IMR-90 (cell line): ENCODE measurements around the gene PRKCA. TPM values are rescaled to one million over a fixed set of nuclear protein-coding genes. Genes with fewer than 3 reads are reported as not detected.

Experiments used
- ATAC-seq: fragments of 200-7000 bp; cut with Tn5 transposase; 2 replicates; pipeline ENCODE4 v1.9.1; 2020; ENCODE audit warnings: low read depth, mild to moderate bottlenecking, moderate library complexity
- BruUV-seq: library from RNA; stranded (reverse); fragments of 400-500 nt; replicated peaks from 2 replicates; lab custom pipeline; 2021; lab: Mats Ljungman, UMichigan
- CTCF ChIA-PET: fragments of 300-600 bp; formaldehyde crosslinking; extraction: SDS; loops from one replicate; lab custom pipeline; 2021; ENCODE audit warnings: antibody characterized with exemption; lab: Yijun Ruan, JAX
- POLR2A ChIA-PET: fragments of 300-600 bp; sonication (Branson Sonifier 250); formaldehyde crosslinking; loops from one replicate; lab custom pipeline; 2022; ENCODE audit warnings: antibody characterized with exemption; ENCODE audit not compliant: unreplicated experiment; lab: Charles Lee
- DNase-seq: peaks from one replicate; pipeline ENCODE4 v3.0.0; 2013
- H2AFZ ChIP-seq: replicated peaks from 2 replicates; pipeline ENCODE3; 2013; ENCODE audit warnings: low read length, mild to moderate bottlenecking; ENCODE audit not compliant: poor library complexity
- H2AK5ac ChIP-seq: 2 replicates; pipeline ENCODE4 v1.6.1; 2013; ENCODE audit warnings: low read depth, low read length, inconsistent platforms
- H2AK9ac ChIP-seq: replicated peaks from 2 replicates; pipeline ENCODE3; 2013; ENCODE audit warnings: mild to moderate bottlenecking, low read depth, low read length, moderate library complexity; ENCODE audit not compliant: poor library complexity
- H2BK120ac ChIP-seq: 2 replicates; pipeline ENCODE4 v1.6.1; 2013; ENCODE audit warnings: low read depth, low read length, inconsistent platforms
- H2BK15ac ChIP-seq: 3 replicates; pipeline ENCODE4 v1.6.1; 2013; ENCODE audit warnings: low read depth, low read length, inconsistent platforms
- H2BK20ac ChIP-seq: 2 replicates; pipeline ENCODE4 v1.6.1; 2013; ENCODE audit warnings: low read depth, mild to moderate bottlenecking, inconsistent platforms, low read length, moderate library complexity
- H2BK5ac ChIP-seq: 2 replicates; pipeline ENCODE4 v1.6.1; 2013; ENCODE audit warnings: mild to moderate bottlenecking, low read depth, low read length, inconsistent platforms; ENCODE audit not compliant: poor library complexity, severe bottlenecking
- H3K14ac ChIP-seq: replicated peaks from 2 replicates; pipeline ENCODE4 v1.6.1; 2013; ENCODE audit warnings: low read depth, low read length, inconsistent platforms
- H3K18ac ChIP-seq: 2 replicates; pipeline ENCODE4 v1.6.1; 2013; ENCODE audit warnings: low read depth, low read length, control low read depth
- H3K23ac ChIP-seq: 2 replicates; pipeline ENCODE4 v1.6.1; 2013; ENCODE audit warnings: low read depth, low read length, inconsistent platforms
- H3K27ac ChIP-seq: 2 replicates; pipeline ENCODE4 v1.5.1; 2013; ENCODE audit warnings: mild to moderate bottlenecking, control low read depth, low read length; ENCODE audit not compliant: insufficient read depth
- H3K27me3 ChIP-seq: 2 replicates; pipeline ENCODE4 v1.6.1; 2013; ENCODE audit warnings: low read length; ENCODE audit not compliant: control insufficient read depth, insufficient read depth
- H3K36me3 ChIP-seq: 2 replicates; pipeline ENCODE4 v1.6.1; 2013; ENCODE audit warnings: low read length, mixed read lengths; ENCODE audit not compliant: control insufficient read depth, insufficient read depth
- H3K4ac ChIP-seq: 2 replicates; pipeline ENCODE4 v1.6.1; 2013; ENCODE audit warnings: low read depth, low read length, inconsistent platforms
- H3K4me1 ChIP-seq: 2 replicates; pipeline ENCODE4 v1.6.1; 2013; ENCODE audit warnings: low read length, mixed read lengths; ENCODE audit not compliant: control insufficient read depth, insufficient read depth
- H3K4me2 ChIP-seq: 2 replicates; pipeline ENCODE4 v1.6.1; 2013; ENCODE audit warnings: low read depth, mild to moderate bottlenecking, control low read depth, low read length, moderate library complexity
- H3K4me3 ChIP-seq: 2 replicates; pipeline ENCODE4 v1.5.1; 2013; ENCODE audit warnings: low read depth, mild to moderate bottlenecking, control low read depth, low read length, moderate library complexity; ENCODE audit not compliant: insufficient read depth
- H3K56ac ChIP-seq: 2 replicates; pipeline ENCODE4 v1.6.1; 2013; ENCODE audit warnings: low read length, inconsistent platforms; ENCODE audit not compliant: insufficient read depth; ENCODE audit errors: extremely low read depth
- H3K79me1 ChIP-seq, 2 experiments: 2 replicates each; pipeline ENCODE4 v1.6.1; 2013; ENCODE audit warnings: low read length in 2 of 2, inconsistent platforms in 1 of 2, low read depth in 1 of 2
- H3K9ac ChIP-seq: 2 replicates; pipeline ENCODE4 v1.6.1; 2013; ENCODE audit warnings: low read depth, low read length, control low read depth
- H3K9me1 ChIP-seq: 2 replicates; pipeline ENCODE4 v1.6.1; 2013; ENCODE audit warnings: low read length, inconsistent platforms; ENCODE audit not compliant: insufficient read depth
- H3K9me3 ChIP-seq: 2 replicates; pipeline ENCODE4 v1.6.1; 2013; ENCODE audit warnings: low read length; ENCODE audit not compliant: control insufficient read depth, insufficient read depth
- H4K20me1 ChIP-seq: 2 replicates; pipeline ENCODE4 v1.6.1; 2013; ENCODE audit warnings: low read length, inconsistent platforms; ENCODE audit not compliant: insufficient read depth
- H4K5ac ChIP-seq: 2 replicates; pipeline ENCODE4 v1.6.1; 2013; ENCODE audit warnings: mild to moderate bottlenecking, low read depth, low read length, control low read depth
- H4K8ac ChIP-seq, 2 experiments: 2 replicates each; pipeline ENCODE4 v1.6.1; 2013; ENCODE audit warnings: low read depth in 2 of 2, low read length in 2 of 2, control low read depth in 1 of 2, inconsistent platforms in 1 of 2
- H4K91ac ChIP-seq: 2 replicates; pipeline ENCODE4 v1.6.1; 2013; ENCODE audit warnings: low read depth, low read length, inconsistent platforms; ENCODE audit not compliant: insufficient read depth
- CEBPB ChIP-seq: IDR thresholded peaks from 2 replicates; pipeline ENCODE4 v1.6.1; 2012; ENCODE audit warnings: low read depth, low read length, improper control_type of control experiment
- MAFK ChIP-seq: IDR thresholded peaks from 2 replicates; pipeline ENCODE4 v1.6.1; 2012; ENCODE audit warnings: low read depth, low read length, improper control_type of control experiment
- WGBS, 2 experiments: methylation state at CpG; one replicate each; pipeline versions ENCODE4 v1.1.5 to v1.1.7; 2013; ENCODE audit warnings: missing lambda C conversion rate in 2 of 2; ENCODE audit not compliant: insufficient read length in 1 of 2; ENCODE audit errors: extremely low coverage in 2 of 2; 5-methylcytosine and 5-hydroxymethylcytosine counted together
- dilution Hi-C: fragments of 300-500 bp; cut with HindIII; formaldehyde crosslinking; loops from one replicate; pipeline ENCODE4 v1.14.3; 2018; ENCODE audit warnings: low sequenced_read_pairs; ENCODE audit not compliant: unreplicated experiment
- in situ Hi-C: fragments of 300-500 bp; cut with MboI; formaldehyde crosslinking; loops from 3 replicates; pipeline ENCODE4 v1.14.3; 2019; ENCODE audit warnings: low sequenced_read_pairs, inconsistent platforms, mixed read lengths
- intact Hi-C: fragments of 100-400 bp; cut with micrococcal nuclease; formaldehyde crosslinking; loops from 2 replicates; pipeline ENCODE4 v1.10.0; 2022
- polyA plus RNA-seq, 3 experiments: library from polyadenylated mRNA; depleted of rRNA; stranded (reverse); fragments of >200 nt; gene quantifications; 2 replicates each; pipeline ENCODE4 v1.2.3, GENCODE V29; 2012; ENCODE audit warnings: low replicate concordance in 1 of 3
- total RNA-seq: library from RNA; depleted of rRNA; stranded (reverse); fragments of >200 nt; gene quantifications from 2 replicates; pipeline ENCODE4 v1.2.3, GENCODE V29; 2012
- TF ChIP-seq, protein P1 (sequence below): fragments of 150-350 bp; IDR thresholded peaks from 2 replicates; pipeline ENCODE4 v1.6.1; 2017; ENCODE audit warnings: mild to moderate bottlenecking, antibody characterized with exemption, low read length, low read depth

The PRKCA gene
- total and polyA plus RNA-seq, 2 of the 4 experiments (the other 2 are of a cell fraction) = 31.0 to 46.0 TPM

GRCh38 chr17:66276328-66276937 lies 26.0 kb upstream of the PRKCA start:
- H3K4ac ChIP-seq = peak overlapping the region; percentile 73
- H3K79me1 ChIP-seq = peaks cover 0 to 12% of the 10 kb centered on the region in 2 experiments; a peak in 1 of 4 replicates
- H3K36me3 ChIP-seq = no peaks in the 10 kb centered on the region
- H3K9ac ChIP-seq = no peak overlapping the region
- H3K4me1 ChIP-seq = peaks cover 19% of the 10 kb centered on the region
- peaks cover 22% of the 10 kb centered on the region for H3K9me1 ChIP-seq
- peak overlapping the region; percentile 7; the same call in 2 of the 3 replicates for H2BK15ac ChIP-seq
- H4K91ac ChIP-seq = peak overlapping the region; percentile 66
- H2AFZ ChIP-seq = no peak overlapping the region
- peak overlapping the region; percentile 65 for H2BK5ac ChIP-seq
- dilution Hi-C loops (no loop called here), in situ Hi-C loops (no loop called here), intact Hi-C loops (no loop called here)
- peak; percentile 52 for ATAC-seq
- WGBS, 2 experiments = no CpG with 5 or more reads among the region's 3 CpGs
- no peaks in the 10 kb centered on the region for H3K27me3 ChIP-seq
- no peak overlapping the region for H3K4me2 ChIP-seq
- H4K8ac ChIP-seq = peak overlapping the region; percentile 11 to 68; a peak in 3 of 4 replicates
- H3K4me3 ChIP-seq = no peak overlapping the region
- peak overlapping the region; percentile 33; the same call in 1 of the 2 replicates for H3K56ac ChIP-seq
- peak overlapping the region; percentile 51 for H3K23ac ChIP-seq
- ChIA-PET CTCF (no interaction called here), POLR2A (interaction anchor here (0.5 kb wide), 1 partner anchor 139 kb away, joined by 5 read pairs; no protein-coding TSS in a partner anchor)
- peak overlapping the region; percentile 25 for H3K27ac ChIP-seq
- H2AK5ac ChIP-seq = peak overlapping the region; percentile 30
- BruUV-seq = no TSS peak
- H2BK20ac ChIP-seq = peak overlapping the region; percentile 68
- TF ChIP-seq CEBPB = peak; percentile 95
- TF ChIP-seq, protein P1, sequence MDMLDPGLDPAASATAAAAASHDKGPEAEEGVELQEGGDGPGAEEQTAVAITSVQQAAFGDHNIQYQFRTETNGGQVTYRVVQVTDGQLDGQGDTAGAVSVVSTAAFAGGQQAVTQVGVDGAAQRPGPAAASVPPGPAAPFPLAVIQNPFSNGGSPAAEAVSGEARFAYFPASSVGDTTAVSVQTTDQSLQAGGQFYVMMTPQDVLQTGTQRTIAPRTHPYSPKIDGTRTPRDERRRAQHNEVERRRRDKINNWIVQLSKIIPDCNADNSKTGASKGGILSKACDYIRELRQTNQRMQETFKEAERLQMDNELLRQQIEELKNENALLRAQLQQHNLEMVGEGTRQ = no peak
- TF ChIP-seq MAFK = peak; percentile 5; the same call in 1 of the 2 replicates
- no peaks in the 10 kb centered on the region for H4K20me1 ChIP-seq
- no peaks in the 10 kb centered on the region for H3K9me3 ChIP-seq
- H2BK120ac ChIP-seq = peak overlapping the region; percentile 78
- H3K18ac ChIP-seq = peak overlapping the region; percentile 22; the same call in 1 of the 2 replicates
- H2AK9ac ChIP-seq = peak overlapping the region; percentile 5
- H4K5ac ChIP-seq = peak overlapping the region; percentile 17; the same call in 1 of the 2 replicates
- peak; percentile 70 for DNase-seq
- peak overlapping the region; percentile 44; the same call in 1 of the 2 replicates for H3K14ac ChIP-seq
